GM19025 (cell line): ENCODE data around the gene TES.
A peak's percentile ranks its signal among the peaks of the same experiment; 100 is the strongest.
"Not testable (repeated sequence)": the region's sequence is repeated elsewhere in the genome, so short reads cannot be mapped to it uniquely, and the experiment has no call there.

ENCODE experiments used
- ATAC-seq: cut with Tn5 transposase; IDR thresholded peaks from one replicate; pipeline ENCODE4 v1.9.1; 2021; ENCODE audit warnings: mild to moderate bottlenecking, low read depth, moderate library complexity; ENCODE audit not compliant: unreplicated experiment

The TES gene

GRCh38 chr7:116210345-116211005 lies at the start of gene TES:
TSS of gene TES (plus strand) at chr7:116210539. CDS start at chr7:116210708, 169 bp downstream.
- ATAC-seq: peak; percentile 84

- ATAC-seq: no peak
These were observed 48.6 kb upstream of the TES start for GRCh38 chr7:116161728-116162127.

DNA sequence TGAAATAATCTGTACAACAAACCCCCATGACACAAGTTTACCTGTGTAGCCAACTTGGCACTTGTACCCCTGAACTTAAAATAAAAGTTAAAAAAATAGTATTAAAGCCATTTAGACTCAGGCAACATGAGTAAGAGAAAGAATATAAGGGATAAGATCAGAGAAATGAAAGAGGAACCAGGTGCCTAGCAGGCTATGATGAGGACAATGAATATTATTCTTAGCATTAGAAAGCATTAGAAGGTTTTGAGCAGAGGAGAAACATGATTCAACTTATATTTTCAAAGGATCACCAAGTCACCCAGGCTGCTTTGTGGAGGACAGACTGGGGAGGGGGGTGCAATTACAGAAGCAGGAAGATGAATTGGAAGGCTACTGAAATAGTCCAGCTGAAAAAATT lies 48.1 kb upstream of the TES start:
- ATAC-seq: no peak

DNA sequence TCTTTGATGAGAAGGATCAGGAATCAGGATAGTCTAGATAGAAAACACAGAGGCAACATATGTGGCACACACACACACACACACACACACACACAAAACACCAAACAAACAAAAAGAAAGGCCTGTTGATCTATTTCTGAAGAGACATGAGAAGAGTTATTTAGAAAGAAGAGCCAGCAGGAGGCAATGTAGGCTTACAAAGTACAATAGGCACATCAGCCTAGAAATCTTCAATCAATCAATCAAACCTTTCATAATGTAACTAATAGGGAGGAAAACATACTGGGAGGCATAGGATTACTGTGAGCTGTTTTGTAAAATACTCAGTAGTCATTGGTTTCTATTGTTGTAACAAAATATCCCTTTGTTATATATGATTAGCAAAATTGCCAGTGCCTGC lies 47.3 kb upstream of the TES start:
- ATAC-seq: no peak

- no peak for ATAC-seq
These were observed 45.6 kb upstream of the TES start for GRCh38 chr7:116164552-116165306.

- peak; percentile 43 for ATAC-seq
These were observed 44.6 kb upstream of the TES start for GRCh38 chr7:116165717-116166116.

GRCh38 chr7:116166156-116166555 lies 44.2 kb upstream of the TES start:
- no peak for ATAC-seq

GRCh38 chr7:116167177-116167576 lies 43.2 kb upstream of the TES start:
- ATAC-seq: no peak

- no peak for ATAC-seq
These were observed 41.3 kb upstream of the TES start for GRCh38 chr7:116169060-116169459.

DNA sequence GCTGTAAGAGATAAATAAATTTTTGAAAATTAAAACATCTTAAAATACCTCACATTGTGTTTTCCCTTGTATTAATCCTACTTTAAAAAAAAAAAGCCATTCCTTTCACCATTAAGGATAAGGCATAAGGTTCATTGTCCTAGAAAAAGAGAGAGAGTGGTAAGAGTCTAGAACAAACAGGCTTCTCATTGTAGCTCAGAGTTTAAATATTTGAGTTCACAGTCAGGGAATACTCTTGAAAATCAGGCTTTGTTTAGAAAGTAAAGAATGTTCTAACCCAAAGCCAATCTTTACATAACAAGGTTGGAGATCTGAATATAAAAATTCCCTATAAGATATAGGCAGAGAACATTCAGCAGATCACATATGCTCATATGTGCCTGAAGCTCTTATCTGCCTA lies 40.2 kb upstream of the TES start:
- ATAC-seq: no peak

GRCh38 chr7:116171094-116171493 lies 39.2 kb upstream of the TES start:
- ATAC-seq: no peak

- ATAC-seq: no peak
These were observed 38.0 kb upstream of the TES start for GRCh38 chr7:116172353-116172752.

GRCh38 chr7:116173051-116174028 lies 37.0 kb upstream of the TES start:
- no peak for ATAC-seq

DNA sequence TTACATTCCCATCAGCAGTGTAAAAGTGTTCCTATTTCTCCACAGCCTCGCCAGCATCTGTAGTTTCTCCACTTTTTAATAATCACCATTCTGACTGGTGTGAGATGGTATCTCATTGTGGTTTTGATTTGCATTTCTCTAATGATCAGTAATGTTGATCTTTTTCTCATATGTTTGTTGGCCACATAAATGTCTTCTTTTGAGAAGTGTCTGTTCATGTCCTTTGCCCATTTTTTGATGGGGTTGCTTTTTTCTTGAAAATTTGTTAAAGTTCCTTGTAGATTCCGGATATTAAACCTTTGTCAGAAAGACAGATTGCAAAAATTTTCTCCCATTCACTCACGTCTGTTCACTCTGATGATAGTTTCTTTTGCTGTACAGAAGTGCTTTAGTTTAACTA lies 35.2 kb upstream of the TES start:
- ATAC-seq: not testable (repeated sequence)

DNA sequence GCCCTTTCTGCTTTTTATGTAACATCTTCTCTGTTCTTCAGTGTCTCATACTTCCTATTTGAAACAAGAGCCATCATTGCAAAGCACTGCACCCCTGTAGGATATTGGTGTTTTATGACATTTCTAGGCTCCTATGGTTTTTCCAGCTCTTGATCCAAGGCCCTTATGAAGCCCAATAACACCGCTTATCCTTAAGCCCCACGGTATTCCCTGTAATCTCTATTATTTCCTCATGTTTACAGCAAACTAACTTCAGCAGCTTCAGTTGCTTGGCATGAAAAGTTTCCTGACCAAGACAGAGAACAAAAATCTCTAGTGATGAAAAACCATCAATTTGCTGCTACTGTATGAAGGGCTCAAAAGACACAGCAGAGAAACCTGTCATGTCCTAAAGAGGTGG lies 34.1 kb upstream of the TES start:
- no peak for ATAC-seq

DNA sequence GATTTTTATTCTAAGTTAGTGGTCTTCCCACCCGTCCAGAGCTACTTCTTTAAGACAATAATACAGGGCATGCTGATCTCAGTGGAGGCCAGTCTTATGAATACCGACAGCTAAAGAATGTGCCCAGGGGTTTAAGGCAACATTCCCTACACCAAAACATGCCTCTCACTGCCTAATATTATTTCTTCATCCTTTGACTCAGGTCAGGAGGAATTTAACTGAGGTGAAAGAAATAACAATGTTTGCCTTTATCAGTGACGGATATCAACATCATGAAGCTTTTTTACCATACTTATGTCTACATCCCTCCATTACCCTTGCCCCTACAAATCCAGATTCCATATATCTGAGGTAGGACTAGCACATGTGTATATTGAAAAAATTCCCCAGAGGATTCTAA lies 33.3 kb upstream of the TES start:
- ATAC-seq: no peak

- no peak for ATAC-seq
These were observed 30.0 kb upstream of the TES start for GRCh38 chr7:116180302-116180701.

DNA sequence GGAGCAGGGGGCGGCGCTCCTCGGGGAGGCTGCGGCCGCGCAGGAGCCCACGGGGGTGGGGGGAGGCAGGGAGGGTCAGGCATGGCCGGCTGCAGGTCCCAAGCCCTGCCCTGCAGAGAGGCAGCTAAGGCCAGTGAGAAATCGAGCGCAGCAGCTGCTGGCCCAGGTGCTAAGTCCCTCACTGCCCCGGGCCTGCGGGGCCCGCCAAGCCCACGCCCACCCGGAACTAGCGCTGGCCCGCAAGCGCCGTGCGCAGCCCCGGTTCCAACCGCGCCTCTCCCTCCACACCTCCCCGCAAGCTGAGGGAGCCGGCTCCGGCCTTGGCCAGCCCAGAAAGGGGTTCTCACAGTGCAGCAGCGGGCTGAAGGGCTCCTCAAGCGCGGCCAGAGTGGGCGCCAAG lies 28.3 kb upstream of the TES start:
- ATAC-seq: no peak

DNA sequence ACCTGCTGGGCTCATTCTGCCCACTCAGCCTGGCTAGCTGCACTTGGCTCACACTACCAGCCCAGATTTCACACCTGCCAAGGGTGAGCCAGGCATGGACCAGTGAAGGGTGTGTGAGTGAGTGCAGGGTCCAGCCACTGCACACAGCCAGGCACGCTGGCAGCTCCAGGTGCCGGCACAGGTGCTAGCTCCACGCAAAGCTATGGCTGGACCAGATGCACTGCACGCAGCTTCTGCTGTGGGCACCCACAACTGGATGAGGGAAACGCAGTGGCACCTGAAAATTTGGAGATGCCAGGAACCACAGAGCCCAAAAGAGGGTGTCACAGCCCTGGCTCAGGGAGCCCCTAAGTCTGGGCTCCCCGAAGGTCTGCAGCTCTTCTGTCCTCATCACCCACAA lies 24.9 kb upstream of the TES start:
- ATAC-seq: no peak

DNA sequence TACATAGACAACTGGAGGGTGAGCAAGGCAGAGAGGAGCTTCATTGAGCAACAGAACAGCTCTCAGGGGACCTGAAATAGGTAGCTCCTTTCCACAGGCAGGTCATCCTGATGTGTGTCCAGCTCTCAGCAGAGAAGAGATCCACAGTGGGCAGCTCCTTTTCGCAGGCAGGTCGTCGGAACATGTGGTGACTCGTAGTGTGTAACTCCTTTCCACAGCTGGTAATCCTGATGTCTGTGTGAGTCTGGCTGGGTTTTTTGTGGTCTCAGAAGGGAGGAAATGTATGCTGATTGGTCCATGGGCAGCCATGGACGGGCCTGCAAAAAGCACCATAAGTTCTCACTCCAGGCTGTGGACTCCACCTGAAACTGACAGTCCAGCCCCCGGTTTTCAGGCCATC lies 24.4 kb upstream of the TES start:
- no peak for ATAC-seq

DNA sequence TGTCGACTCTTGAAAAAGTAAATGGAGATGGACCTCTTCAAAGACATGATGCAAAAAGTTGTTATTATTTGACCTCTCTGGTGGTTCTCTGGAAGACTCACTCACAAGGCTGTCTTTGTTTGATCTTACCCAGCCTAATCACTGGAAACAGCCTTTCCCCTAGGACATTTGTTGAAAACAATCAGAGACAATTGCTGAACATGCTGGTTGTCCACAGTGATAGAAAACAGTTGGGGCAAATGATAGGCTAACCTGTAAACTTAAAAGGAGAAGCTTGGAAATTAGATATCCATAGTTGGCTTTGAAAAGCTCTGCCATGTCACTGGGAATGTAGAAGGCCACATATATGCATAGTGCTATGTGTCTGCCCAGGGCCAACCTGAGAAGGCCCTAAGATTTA lies 22.9 kb upstream of the TES start:
- no peak for ATAC-seq
